H1 (cell line): Measurements from ENCODE around the gene CDR2. TPM values are rescaled to one million over a fixed set of nuclear protein-coding genes. Genes with fewer than 3 reads are reported as not detected.

Experiments
- ASH2L ChIP-seq: fragments of 200-600, 300-600 bp; sonication (generic); IDR thresholded peaks from one replicate; pipeline ENCODE4 v1.7.1; 2017; ENCODE audit warnings: low read length
- BACH1 ChIP-seq: IDR thresholded peaks from 2 replicates; pipeline ENCODE4 v1.6.1; 2012; ENCODE audit warnings: low read length, improper control_type of control experiment
- JUND ChIP-seq: IDR thresholded peaks from 2 replicates; pipeline ENCODE4 v1.6.1; 2011; ENCODE audit warnings: mild to moderate bottlenecking, improper control_type of control experiment, low read length
- KDM5A ChIP-seq: fragments of 200-600 bp; IDR thresholded peaks from 2 replicates; pipeline ENCODE4 v1.7.1; 2012; ENCODE audit warnings: mild to moderate bottlenecking, low read length, inconsistent platforms, mixed read lengths
- POLR2A ChIP-seq, 2 experiments: IDR thresholded peaks; 1 replicate in 1 of 2; 2 replicates in 1 of 2; pipeline ENCODE4 v1.6.1; 2011; ENCODE audit warnings: low read depth in 2 of 2, low read length in 2 of 2, mild to moderate bottlenecking in 2 of 2; ENCODE audit errors: control extremely low read depth in 1 of 2
- SAP30 ChIP-seq: fragments of 300-600 bp; sonication (generic); IDR thresholded peaks from 2 replicates; pipeline ENCODE4 v1.7.1; 2012; ENCODE audit warnings: low read length, moderate library complexity, mild to moderate bottlenecking, inconsistent platforms; ENCODE audit not compliant: insufficient read depth, insufficient replicate concordance
- SIX5 ChIP-seq: IDR thresholded peaks from 2 replicates; pipeline ENCODE4 v1.6.1; 2011; ENCODE audit warnings: mild to moderate bottlenecking, low read depth, low read length
- SP1 ChIP-seq: IDR thresholded peaks from 2 replicates; pipeline ENCODE4 v1.6.1; 2011; ENCODE audit warnings: low read depth, low read length
- YY1 ChIP-seq: IDR thresholded peaks from 2 replicates; pipeline ENCODE4 v1.6.1; 2011; ENCODE audit warnings: low read depth, mild to moderate bottlenecking, low read length
- polyA plus RNA-seq, 7 experiments: library from polyadenylated mRNA; depleted of rRNA in 3 of 7; stranded (reverse) in 5 of 7; unstranded in 2 of 7; fragments of >200 nt in 5 of 7; fragments of 200-250 nt in 2 of 7; gene quantifications; 1 replicate in 5 of 7; 2 replicates in 1 of 7; 4 replicates in 1 of 7; pipeline versions ENCODE4 v1.2.1 to v1.2.3, GENCODE V29; 2011 to 2013; ENCODE audit warnings: missing spikeins in 2 of 7, mixed read lengths in 2 of 7
- total RNA-seq: library from RNA; stranded (reverse); fragmentation: NEBNext Ultra II Directional; extraction: Animal tissue kit (Norgen Biotek cat#: 25700); gene quantifications from 2 replicates; pipeline ENCODE4 v1.2.1, GENCODE V29; 2021
- TF ChIP-seq, protein P1 (sequence below): fragments of 300-600 bp; sonication (generic); IDR thresholded peaks from 2 replicates; pipeline ENCODE4 v1.7.1; 2012; ENCODE audit warnings: low read length, moderate library complexity, mild to moderate bottlenecking, inconsistent platforms; ENCODE audit not compliant: insufficient replicate concordance
- TF ChIP-seq, protein P2 (sequence below): IDR thresholded peaks from 2 replicates; pipeline ENCODE4 v1.6.1; 2012; ENCODE audit warnings: inconsistent platforms

The CDR2 gene
- total and polyA plus RNA-seq, 2 of the 8 experiments (the other 6 are each of a cell fraction or from before 2014, with no cell fraction given), result 16.3 to 34.9 TPM

DNA sequence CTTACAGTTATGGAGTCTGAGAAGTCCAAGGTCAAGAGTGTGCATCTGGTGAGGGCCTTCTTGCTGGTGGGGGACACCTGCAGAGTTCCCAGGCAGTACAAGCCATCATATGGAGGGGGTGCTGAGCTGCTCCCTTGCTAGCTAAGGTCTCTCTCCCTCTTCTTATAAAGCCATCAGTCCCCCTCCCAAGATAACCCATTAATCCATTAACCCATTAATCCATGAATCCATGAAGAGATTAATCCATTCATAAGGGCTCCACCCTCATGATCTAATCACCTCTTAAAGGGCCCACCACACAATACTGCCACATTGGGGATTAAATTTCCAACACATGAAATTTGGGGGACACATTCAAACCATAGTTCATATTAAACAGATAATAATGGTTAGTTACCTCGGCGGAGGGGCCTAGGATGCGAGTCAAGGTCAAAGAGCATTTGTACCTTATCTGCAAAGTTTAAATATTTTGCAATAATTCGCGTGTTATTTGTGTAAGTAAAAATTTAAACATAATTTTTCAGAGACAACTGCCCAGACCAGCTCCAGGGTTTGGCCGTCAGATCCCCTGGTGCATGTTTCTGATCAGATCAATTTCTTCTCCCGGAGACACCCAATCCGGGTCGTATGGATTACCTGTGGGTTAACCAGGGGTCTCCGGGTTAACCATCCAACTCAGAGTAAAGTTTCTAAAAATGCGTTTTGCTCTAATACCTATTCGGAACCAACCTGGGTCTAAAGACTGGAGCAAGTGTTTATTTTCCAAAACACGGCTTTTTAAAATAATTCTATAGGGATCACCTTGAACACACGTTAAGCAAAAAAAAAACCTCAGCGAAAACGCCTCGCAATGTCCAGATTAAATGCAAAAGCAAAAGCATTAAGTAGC, 78.0 kb downstream of the CDR2 start (continued):
- TF ChIP-seq, protein P1, sequence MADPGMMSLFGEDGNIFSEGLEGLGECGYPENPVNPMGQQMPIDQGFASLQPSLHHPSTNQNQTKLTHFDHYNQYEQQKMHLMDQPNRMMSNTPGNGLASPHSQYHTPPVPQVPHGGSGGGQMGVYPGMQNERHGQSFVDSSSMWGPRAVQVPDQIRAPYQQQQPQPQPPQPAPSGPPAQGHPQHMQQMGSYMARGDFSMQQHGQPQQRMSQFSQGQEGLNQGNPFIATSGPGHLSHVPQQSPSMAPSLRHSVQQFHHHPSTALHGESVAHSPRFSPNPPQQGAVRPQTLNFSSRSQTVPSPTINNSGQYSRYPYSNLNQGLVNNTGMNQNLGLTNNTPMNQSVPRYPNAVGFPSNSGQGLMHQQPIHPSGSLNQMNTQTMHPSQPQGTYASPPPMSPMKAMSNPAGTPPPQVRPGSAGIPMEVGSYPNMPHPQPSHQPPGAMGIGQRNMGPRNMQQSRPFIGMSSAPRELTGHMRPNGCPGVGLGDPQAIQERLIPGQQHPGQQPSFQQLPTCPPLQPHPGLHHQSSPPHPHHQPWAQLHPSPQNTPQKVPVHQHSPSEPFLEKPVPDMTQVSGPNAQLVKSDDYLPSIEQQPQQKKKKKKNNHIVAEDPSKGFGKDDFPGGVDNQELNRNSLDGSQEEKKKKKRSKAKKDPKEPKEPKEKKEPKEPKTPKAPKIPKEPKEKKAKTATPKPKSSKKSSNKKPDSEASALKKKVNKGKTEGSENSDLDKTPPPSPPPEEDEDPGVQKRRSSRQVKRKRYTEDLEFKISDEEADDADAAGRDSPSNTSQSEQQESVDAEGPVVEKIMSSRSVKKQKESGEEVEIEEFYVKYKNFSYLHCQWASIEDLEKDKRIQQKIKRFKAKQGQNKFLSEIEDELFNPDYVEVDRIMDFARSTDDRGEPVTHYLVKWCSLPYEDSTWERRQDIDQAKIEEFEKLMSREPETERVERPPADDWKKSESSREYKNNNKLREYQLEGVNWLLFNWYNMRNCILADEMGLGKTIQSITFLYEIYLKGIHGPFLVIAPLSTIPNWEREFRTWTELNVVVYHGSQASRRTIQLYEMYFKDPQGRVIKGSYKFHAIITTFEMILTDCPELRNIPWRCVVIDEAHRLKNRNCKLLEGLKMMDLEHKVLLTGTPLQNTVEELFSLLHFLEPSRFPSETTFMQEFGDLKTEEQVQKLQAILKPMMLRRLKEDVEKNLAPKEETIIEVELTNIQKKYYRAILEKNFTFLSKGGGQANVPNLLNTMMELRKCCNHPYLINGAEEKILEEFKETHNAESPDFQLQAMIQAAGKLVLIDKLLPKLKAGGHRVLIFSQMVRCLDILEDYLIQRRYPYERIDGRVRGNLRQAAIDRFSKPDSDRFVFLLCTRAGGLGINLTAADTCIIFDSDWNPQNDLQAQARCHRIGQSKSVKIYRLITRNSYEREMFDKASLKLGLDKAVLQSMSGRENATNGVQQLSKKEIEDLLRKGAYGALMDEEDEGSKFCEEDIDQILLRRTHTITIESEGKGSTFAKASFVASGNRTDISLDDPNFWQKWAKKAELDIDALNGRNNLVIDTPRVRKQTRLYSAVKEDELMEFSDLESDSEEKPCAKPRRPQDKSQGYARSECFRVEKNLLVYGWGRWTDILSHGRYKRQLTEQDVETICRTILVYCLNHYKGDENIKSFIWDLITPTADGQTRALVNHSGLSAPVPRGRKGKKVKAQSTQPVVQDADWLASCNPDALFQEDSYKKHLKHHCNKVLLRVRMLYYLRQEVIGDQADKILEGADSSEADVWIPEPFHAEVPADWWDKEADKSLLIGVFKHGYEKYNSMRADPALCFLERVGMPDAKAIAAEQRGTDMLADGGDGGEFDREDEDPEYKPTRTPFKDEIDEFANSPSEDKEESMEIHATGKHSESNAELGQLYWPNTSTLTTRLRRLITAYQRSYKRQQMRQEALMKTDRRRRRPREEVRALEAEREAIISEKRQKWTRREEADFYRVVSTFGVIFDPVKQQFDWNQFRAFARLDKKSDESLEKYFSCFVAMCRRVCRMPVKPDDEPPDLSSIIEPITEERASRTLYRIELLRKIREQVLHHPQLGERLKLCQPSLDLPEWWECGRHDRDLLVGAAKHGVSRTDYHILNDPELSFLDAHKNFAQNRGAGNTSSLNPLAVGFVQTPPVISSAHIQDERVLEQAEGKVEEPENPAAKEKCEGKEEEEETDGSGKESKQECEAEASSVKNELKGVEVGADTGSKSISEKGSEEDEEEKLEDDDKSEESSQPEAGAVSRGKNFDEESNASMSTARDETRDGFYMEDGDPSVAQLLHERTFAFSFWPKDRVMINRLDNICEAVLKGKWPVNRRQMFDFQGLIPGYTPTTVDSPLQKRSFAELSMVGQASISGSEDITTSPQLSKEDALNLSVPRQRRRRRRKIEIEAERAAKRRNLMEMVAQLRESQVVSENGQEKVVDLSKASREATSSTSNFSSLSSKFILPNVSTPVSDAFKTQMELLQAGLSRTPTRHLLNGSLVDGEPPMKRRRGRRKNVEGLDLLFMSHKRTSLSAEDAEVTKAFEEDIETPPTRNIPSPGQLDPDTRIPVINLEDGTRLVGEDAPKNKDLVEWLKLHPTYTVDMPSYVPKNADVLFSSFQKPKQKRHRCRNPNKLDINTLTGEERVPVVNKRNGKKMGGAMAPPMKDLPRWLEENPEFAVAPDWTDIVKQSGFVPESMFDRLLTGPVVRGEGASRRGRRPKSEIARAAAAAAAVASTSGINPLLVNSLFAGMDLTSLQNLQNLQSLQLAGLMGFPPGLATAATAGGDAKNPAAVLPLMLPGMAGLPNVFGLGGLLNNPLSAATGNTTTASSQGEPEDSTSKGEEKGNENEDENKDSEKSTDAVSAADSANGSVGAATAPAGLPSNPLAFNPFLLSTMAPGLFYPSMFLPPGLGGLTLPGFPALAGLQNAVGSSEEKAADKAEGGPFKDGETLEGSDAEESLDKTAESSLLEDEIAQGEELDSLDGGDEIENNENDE, result peak; percentile 42
- peak; percentile 99 for TF ChIP-seq ASH2L
- no peak for TF ChIP-seq SAP30
- no peak for TF ChIP-seq KDM5A
- no peak for TF ChIP-seq BACH1
- TF ChIP-seq SP1, result no peak
- no peak for TF ChIP-seq POLR2A (IDR thresholded peaks at IDR 0.05; ENCODE audit: control extremely low read depth in 1 of 2, low read depth in 2 of 2, low read length in 2 of 2)
- no peak for TF ChIP-seq JUND
- TF ChIP-seq, protein P2, sequence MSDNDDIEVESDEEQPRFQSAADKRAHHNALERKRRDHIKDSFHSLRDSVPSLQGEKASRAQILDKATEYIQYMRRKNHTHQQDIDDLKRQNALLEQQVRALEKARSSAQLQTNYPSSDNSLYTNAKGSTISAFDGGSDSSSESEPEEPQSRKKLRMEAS, result no peak
- TF ChIP-seq SIX5, result no peak
- no peak for TF ChIP-seq YY1
